Adipocyte (in vitro differentiated cells): ENCODE data around the gene CPSF4L.

Source experiments
- DNase-seq: peaks from one replicate; pipeline ENCODE4 v3.0.0-alpha.2; 2015; ENCODE audit warnings: low read depth
- H3K27me3 ChIP-seq: replicated peaks from 2 replicates; pipeline ENCODE4 v1.7.0; 2013; ENCODE audit warnings: mild to moderate bottlenecking, low read length, moderate library complexity; ENCODE audit not compliant: control insufficient read depth, insufficient read depth
- H3K36me3 ChIP-seq: 2 replicates; pipeline ENCODE4 v1.7.0; 2013; ENCODE audit warnings: low read length, mild to moderate bottlenecking, moderate library complexity; ENCODE audit not compliant: control insufficient read depth, insufficient read depth, severe bottlenecking
- H3K4me1 ChIP-seq: 2 replicates; pipeline ENCODE4 v1.7.0; 2013; ENCODE audit warnings: mild to moderate bottlenecking, low read length, moderate library complexity; ENCODE audit not compliant: control insufficient read depth, insufficient read depth
- H3K4me3 ChIP-seq: 2 replicates; pipeline ENCODE4 v1.7.0; 2013; ENCODE audit warnings: mild to moderate bottlenecking, low read length, moderate library complexity
- H3K9ac ChIP-seq: 2 replicates; pipeline ENCODE4 v1.7.0; 2013; ENCODE audit warnings: mild to moderate bottlenecking, low read length, moderate library complexity
- H3K9me3 ChIP-seq: 2 replicates; pipeline ENCODE4 v1.7.0; 2013; ENCODE audit warnings: mild to moderate bottlenecking, low read length, moderate library complexity; ENCODE audit not compliant: control insufficient read depth

CPSF4L gene

DNA sequence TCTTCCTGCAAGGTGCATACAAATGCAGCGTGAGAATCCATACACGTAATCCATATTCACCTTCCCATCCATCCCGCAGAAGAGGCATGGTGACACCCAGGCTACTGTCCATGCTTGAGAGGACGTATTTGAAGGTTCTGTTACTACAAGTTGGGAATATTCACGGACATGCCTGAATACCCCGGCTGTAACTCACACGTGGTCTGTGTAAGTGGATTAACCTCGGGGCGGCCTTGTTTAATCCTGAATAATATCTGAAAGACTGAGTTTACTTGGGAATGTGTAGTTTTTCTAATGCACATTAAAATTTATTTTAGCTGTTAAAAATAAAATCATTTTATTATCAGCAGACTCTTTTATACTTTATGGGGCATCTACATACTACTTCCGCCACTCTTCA, 13.1 kb downstream of the CPSF4L start:
- peaks cover 19% of the 10 kb centered on the region for H3K36me3 ChIP-seq
- no peaks in the 10 kb centered on the region for H3K9me3 ChIP-seq
- no peaks in the 10 kb centered on the region for H3K4me1 ChIP-seq
- peaks cover 23% of the 10 kb centered on the region for H3K27me3 ChIP-seq
- H3K9ac ChIP-seq = no peak overlapping the region
- no peak overlapping the region for H3K4me3 ChIP-seq
- DNase-seq = no peak

DNA sequence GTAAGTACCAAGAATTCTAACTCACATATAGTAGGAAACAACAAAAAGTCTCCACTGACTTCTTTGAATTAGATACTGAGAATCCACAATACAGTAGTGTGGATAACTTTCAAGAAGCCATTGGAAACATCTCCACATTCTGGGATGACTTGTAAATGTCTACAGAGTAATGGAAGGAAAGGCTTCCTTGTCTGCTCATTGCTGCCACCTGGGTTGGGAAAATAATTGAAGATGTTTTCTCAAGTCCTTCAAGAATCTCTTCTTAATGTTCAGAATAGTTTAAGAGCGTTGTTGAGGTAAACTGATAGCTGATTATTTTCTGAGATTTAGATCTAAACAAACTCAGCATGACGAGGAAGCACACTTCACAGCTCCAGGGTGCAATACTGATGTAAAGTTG, 14.0 kb downstream of the CPSF4L start:
- DNase-seq = peak; percentile 27

DNA sequence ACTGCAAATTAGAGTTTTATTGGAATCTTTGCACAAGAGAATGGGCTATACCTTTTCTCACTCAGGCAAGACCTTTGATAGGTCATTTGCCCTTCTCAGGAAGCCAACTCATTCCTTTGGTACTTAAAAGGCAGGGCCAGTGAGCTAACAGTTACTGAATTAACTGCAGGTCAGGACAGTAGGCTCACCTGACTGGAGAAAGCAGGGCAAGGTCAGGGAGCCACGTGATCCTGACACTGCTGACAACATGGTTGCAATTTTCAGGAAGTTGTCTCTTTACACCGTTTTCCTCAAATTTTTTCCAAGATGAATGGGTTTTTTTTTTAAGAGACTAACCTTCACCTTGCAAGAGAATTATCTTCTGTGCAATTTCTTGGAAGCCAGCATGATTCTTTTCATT, 21.1 kb downstream of the CPSF4L start:
- DNase-seq = no peak
- Histone ChIP-seq H3K4me3 (no peak overlapping the region), H3K27me3 (no peaks in the 10 kb centered on the region), H3K9me3 (no peaks in the 10 kb centered on the region), H3K4me1 (no peaks in the 10 kb centered on the region), H3K36me3 (peaks cover 31% of the 10 kb centered on the region), H3K9ac (no peak overlapping the region)

More for the DNA sequence above, 14.0 kb downstream of the CPSF4L start:
- H3K4me3 ChIP-seq = no peak overlapping the region
- peaks cover 20% of the 10 kb centered on the region for H3K27me3 ChIP-seq
- peaks cover 20% of the 10 kb centered on the region for H3K36me3 ChIP-seq
- no peaks in the 10 kb centered on the region for H3K4me1 ChIP-seq
- H3K9ac ChIP-seq = no peak overlapping the region
- H3K9me3 ChIP-seq = no peaks in the 10 kb centered on the region

DNA sequence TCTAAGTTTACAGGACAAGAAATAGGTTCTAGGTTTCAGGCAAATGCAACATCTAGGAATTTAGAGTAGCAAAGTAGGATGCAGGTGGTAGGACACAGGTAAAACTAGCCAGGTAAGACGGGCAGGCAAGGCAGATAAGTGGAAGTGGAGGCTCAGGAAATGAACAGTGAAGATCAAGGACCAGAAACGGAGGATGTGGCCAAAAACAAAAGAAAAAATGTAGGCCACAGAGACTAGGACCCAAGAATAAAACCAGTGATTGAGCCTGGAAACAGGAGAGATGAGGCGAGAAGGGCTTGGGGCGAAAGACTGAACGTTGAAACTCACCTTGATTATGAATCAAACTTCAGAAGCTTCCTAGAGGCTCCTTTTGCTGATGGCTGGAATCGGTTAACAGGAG, 24.0 kb downstream of the CPSF4L start:
- Histone ChIP-seq H3K4me3 (no peak overlapping the region), H3K9me3 (no peaks in the 10 kb centered on the region), H3K27me3 (no peaks in the 10 kb centered on the region), H3K4me1 (peaks cover 5% of the 10 kb centered on the region), H3K9ac (no peak overlapping the region), H3K36me3 (peaks cover 28% of the 10 kb centered on the region)
- DNase-seq = no peak

DNA sequence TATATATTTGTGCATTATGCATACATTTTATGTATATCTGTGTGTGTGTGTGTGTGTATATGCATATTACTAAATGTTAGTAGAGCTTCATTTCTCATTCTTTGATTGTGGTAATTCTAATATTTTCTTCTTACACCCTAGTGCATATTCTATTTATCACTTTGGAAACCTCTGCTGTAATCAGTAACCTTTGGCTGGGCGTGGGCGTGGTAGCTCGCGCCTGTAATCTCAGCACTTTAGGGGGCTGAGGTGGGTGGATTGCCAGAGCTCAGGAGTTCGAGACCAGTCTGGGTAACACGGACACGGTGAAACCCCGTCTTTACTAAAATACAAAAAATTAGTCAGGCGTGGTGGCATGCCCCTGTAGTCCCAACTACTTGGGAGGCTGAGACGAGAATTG, 26.9 kb downstream of the CPSF4L start:
- no peak overlapping the region for H3K4me3 ChIP-seq
- H3K9me3 ChIP-seq = no peaks in the 10 kb centered on the region
- no peak overlapping the region for H3K9ac ChIP-seq
- no peak for DNase-seq
- H3K4me1 ChIP-seq = peaks cover 17% of the 10 kb centered on the region
- H3K27me3 ChIP-seq = no peaks in the 10 kb centered on the region
- H3K36me3 ChIP-seq = peaks cover 28% of the 10 kb centered on the region

DNA sequence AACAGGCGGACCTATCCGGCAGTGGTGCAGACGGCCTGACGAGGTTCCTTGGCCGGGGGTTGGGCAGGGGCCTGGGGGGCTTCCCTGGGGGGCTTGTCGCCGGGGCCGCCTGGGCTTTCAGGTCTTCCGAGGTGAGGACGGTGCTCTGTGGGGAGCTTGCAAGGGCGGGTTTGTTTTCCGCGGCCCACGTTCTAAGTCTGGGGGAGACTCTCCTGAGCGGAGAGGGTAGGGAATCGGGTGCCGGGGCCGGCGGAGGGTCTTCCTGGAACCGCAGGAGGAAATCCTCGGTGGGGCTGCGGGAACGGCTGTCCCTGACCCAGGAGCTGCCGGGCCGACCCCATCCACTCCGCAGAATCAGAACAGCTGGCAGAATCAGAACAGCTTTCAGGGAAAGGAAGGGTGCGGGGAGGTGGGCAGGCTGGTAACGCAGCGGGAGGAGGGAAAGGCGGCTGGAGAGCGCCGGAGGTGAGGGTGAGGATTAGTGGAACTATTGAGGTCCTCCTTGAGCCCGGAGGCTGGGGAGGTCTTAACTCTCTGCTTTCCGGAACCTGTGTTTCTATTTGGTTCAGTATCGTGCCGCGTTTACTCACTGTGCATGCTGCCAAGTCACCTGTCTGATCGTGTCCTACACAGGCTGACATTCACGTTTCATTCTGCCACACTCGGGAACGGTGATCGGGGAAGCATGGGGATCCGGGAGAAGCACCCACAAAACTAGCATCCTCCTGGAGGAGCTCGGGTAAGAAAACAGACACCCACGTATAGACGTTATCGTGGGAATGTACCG, 28.9 kb downstream of the CPSF4L start:
- peak overlapping the region; percentile 96 for H3K4me3 ChIP-seq
- no peaks in the 10 kb centered on the region for H3K27me3 ChIP-seq
- H3K36me3 ChIP-seq = peaks cover 28% of the 10 kb centered on the region
- no peaks in the 10 kb centered on the region for H3K9me3 ChIP-seq
- H3K9ac ChIP-seq = peak overlapping the region; percentile 92
- DNase-seq = peak; percentile 64
- peaks cover 34% of the 10 kb centered on the region for H3K4me1 ChIP-seq

DNA sequence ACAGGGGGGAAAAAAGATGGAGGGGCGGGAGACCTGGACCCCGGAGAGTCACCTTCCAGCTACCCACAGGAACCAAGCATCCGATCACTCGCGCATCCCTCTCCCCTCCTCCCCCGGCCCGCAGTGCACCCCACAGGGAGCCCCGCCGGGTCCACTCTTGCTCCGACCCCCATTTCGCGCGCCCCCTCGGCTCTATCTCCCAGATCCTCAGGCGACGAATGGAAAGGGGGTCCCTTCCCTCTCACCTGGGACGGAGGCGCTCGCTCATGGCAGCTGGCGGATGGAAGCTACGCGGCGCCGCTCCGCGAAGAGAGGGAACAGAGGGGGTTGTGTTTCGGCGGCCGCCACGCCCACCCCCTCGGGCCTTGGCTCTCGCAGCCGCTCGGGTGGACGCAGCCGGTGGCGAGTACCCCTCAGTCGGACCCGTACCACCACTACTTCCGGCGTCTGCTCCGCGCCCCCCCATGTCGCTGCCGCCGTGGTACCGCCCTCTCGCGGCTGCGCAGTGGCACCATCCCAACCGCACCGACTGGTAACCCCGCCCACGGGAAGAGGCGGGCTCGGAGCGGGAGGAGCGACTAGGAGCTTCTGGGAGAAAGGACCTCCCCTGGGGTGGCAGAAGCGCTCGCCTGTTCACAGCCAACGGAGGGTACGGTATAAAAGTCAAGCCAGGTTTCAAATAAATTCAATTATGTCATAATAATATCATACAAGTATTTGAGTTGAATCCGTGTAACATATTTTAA, 29.7 kb downstream of the CPSF4L start:
- peaks cover 42% of the 10 kb centered on the region for H3K4me1 ChIP-seq
- peak; percentile 98 for DNase-seq
- H3K4me3 ChIP-seq = peak overlapping the region; percentile 96
- no peaks in the 10 kb centered on the region for H3K27me3 ChIP-seq
- peaks cover 20% of the 10 kb centered on the region for H3K36me3 ChIP-seq
- H3K9me3 ChIP-seq = no peaks in the 10 kb centered on the region
- peak overlapping the region; percentile 92 for H3K9ac ChIP-seq

DNA sequence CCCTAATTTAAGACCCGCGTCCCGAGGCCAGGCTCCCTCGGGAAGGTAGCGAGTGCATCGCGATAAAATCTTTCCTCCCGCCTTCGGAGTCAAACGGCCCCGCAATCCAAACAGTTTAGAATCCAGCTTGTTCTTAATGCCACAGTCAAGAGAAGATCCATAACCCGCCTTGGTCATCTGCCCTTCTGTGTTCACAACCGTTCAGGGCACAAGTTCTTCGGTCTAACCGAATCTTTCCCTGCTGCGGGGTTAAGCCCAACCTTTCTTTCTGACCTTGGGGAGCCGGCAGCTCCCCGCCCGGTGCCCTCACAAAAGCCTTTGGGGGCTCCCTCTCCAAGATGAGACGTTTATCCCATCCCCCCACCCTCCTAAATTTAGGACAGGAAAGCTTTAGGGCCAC, 30.3 kb downstream of the CPSF4L start:
- Histone ChIP-seq H3K9ac (peak overlapping the region; percentile 92), H3K36me3 (peaks cover 14% of the 10 kb centered on the region), H3K4me3 (peak overlapping the region; percentile 96), H3K4me1 (peaks cover 48% of the 10 kb centered on the region), H3K9me3 (no peaks in the 10 kb centered on the region), H3K27me3 (no peaks in the 10 kb centered on the region)
- peak; percentile 64 for DNase-seq

DNA sequence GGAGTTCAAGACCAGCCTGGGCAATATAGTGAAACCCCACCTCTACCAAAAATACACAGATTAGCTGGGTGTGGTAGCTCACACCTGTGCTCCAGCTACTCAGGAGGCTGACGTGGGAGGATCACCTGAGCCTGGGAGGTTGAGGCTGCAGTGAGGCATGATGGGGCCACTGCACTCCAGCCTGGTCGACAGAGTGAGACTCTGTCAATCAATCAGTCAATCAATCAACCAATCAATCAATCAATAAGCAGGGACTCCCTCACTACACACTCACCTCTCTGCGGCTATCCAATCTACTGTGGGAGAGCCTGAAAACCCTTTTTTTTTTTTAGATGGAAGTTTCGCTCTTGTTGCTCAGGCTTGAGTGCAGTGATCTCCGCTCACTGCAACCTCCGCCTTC, 31.6 kb downstream of the CPSF4L start:
- Histone ChIP-seq H3K4me3 (no peak overlapping the region), H3K9me3 (no peaks in the 10 kb centered on the region)
- no peak for DNase-seq

DNA sequence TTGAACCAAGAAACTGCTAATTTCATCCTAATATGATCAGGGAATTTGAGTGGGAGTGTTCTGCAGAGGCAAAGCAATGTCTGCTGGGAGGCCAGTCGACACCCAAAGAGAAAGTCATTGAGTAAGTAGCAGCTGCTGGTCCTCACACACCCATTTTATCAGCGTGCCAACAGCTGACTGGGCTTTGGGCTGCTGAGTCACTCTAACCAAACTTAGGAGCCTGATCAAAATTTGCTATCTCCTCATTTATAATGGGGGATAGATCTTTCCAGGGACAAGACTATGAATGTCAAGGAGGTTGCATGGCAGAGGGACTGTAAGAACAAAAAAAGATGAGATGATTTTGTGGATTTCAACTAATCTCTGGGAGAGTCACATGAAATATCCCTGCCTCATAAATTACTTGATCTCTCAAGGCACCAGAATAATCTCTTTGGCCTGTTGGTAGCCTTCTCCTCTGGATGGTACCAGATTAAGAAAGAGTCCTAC, 32.9 kb downstream of the CPSF4L start:
- peak; percentile 88 for DNase-seq
- H3K4me1 ChIP-seq = peaks cover 51% of the 10 kb centered on the region
- H3K4me3 ChIP-seq = peak overlapping the region; percentile 51
- H3K27me3 ChIP-seq = no peaks in the 10 kb centered on the region
- H3K9ac ChIP-seq = peak overlapping the region; percentile 30
- no peaks in the 10 kb centered on the region for H3K9me3 ChIP-seq
- H3K36me3 ChIP-seq = no peaks in the 10 kb centered on the region

More for the DNA sequence above, 31.6 kb downstream of the CPSF4L start:
- H3K4me1 ChIP-seq = peaks cover 51% of the 10 kb centered on the region
- peaks cover 1% of the 10 kb centered on the region for H3K36me3 ChIP-seq
- no peaks in the 10 kb centered on the region for H3K27me3 ChIP-seq
- no peak overlapping the region for H3K9ac ChIP-seq

DNA sequence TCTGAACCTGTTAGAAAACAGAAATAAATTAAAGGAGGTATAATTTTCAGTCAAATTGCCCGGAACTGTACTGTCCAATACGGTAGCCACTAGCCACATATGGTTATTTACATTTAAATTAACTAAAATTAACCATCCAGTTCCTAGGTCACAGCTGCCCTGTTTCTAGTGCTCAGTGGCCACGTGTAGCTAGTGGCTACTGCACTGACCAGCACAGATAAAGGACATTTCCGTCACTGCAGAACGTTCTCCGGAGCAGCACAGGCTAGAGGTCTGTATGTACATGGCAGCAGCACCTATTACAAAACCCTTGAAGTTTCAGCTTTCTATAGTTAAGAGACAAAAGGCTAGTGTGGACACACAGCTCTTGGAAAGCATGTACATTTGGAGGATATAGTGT, 33.7 kb downstream of the CPSF4L start:
- peaks cover 46% of the 10 kb centered on the region for H3K4me1 ChIP-seq
- H3K36me3 ChIP-seq = no peaks in the 10 kb centered on the region
- no peaks in the 10 kb centered on the region for H3K9me3 ChIP-seq
- H3K27me3 ChIP-seq = no peaks in the 10 kb centered on the region
- H3K4me3 ChIP-seq = peak overlapping the region; percentile 51
- H3K9ac ChIP-seq = peak overlapping the region; percentile 30
- no peak for DNase-seq
